Measurements from ENCODE around the gene NRG2. TPM values are rescaled to one million over a fixed set of nuclear protein-coding genes. Genes with fewer than 3 reads are reported as not detected.

NRG2 gene
- total and polyA plus RNA-seq, 2 of the 8 experiments (the other 6 are each of a cell fraction or from before 2014, with no cell fraction given), result 0.27 to 0.54 TPM

GRCh38 chr5:139836469-139837208 is 206.5 kb downstream of the NRG2 start (continued):
- no peak for TF ChIP-seq SP1 (IDR thresholded peaks at IDR 0.05; ENCODE audit: low read depth, low read length)

Data from H1 (cell line).